Heart left ventricle (tissue), 16 donors: Measurements from ENCODE around the gene VSTM2L. TPM values are rescaled to one million over a fixed set of nuclear protein-coding genes. Genes with fewer than 3 reads are reported as not detected.

ENCODE experiments used
- ATAC-seq, 4 donors: fragments of 200-7000 bp; cut with Tn5 transposase; one replicate each; pipeline ENCODE4 v1.9.1; 2020 to 2022; ENCODE audit warnings: moderate library complexity in 4 of 4, mild to moderate bottlenecking in 3 of 4, moderate number of reproducible peaks in 1 of 4
- DNase-seq, 5 donors: peaks; one replicate each; pipeline ENCODE4 v3.0.0-alpha.2; 2020
- H3K27ac ChIP-seq, 12 donors: fragments of 200-600 bp; sonication (generic) in 4 of 12; one replicate each; pipeline versions ENCODE4 v1.5.0 to v1.8.0; 2016 to 2022; ENCODE audit warnings: mild to moderate bottlenecking in 2 of 12
- H3K27me3 ChIP-seq, 9 donors: fragments of 200-600 bp; sonication (generic) in 2 of 9; one replicate each; pipeline versions ENCODE4 v1.5.1 to v1.8.0; 2016 to 2022; ENCODE audit warnings: mild to moderate bottlenecking in 3 of 9
- H3K36me3 ChIP-seq, 9 donors: fragments of 200-600 bp; sonication (generic) in 2 of 9; one replicate each; pipeline versions ENCODE4 v1.5.0 to v1.8.0; 2018 to 2022; ENCODE audit warnings: mild to moderate bottlenecking in 2 of 9
- H3K4me1 ChIP-seq, 12 donors: fragments of 200-600 bp; sonication (generic) in 4 of 12; one replicate each; pipeline versions ENCODE4 v1.5.0 to v1.8.0; 2016 to 2022; ENCODE audit warnings: mild to moderate bottlenecking in 3 of 12
- H3K4me3 ChIP-seq, 12 donors: fragments of 200-600 bp; sonication (generic) in 4 of 12; one replicate each; pipeline versions ENCODE4 v1.5.0 to v1.8.0; 2017 to 2022; ENCODE audit warnings: mild to moderate bottlenecking in 9 of 12, moderate library complexity in 4 of 12
- H3K9me3 ChIP-seq, 12 donors: fragments of 200-600 bp; sonication (generic) in 4 of 12; one replicate each; pipeline versions ENCODE4 v1.5.0 to v1.8.0; 2016 to 2022; ENCODE audit warnings: mild to moderate bottlenecking in 1 of 12
- CTCF ChIP-seq, 12 donors: fragments of 200-600 bp; sonication (generic) in 4 of 12; IDR thresholded peaks; one replicate each; pipeline versions ENCODE4 v1.5.0 to v1.8.0; 2018 to 2022; ENCODE audit warnings: antibody characterized with exemption in 12 of 12, mild to moderate bottlenecking in 5 of 12
- POLR2A ChIP-seq, 2 donors: fragments of 450-650 bp; IDR thresholded peaks; one replicate each; pipeline ENCODE4 v1.6.1; 2017; ENCODE audit warnings: antibody characterized with exemption in 2 of 2, mild to moderate bottlenecking in 2 of 2, moderate library complexity in 2 of 2
- WGBS, 4 donors: extraction: QIAGEN DNeasy Blood & Tissue Kit in 2 of 4; methylation state at CpG; one replicate each; pipeline versions ENCODE4 v1.1.5 to v1.1.7; 2013 to 2018; 5-methylcytosine and 5-hydroxymethylcytosine counted together
- intact Hi-C, 10 donors: fragments of 100-400 bp; cut with DNase I; formaldehyde crosslinking; loops; one replicate each; pipeline versions ENCODE4 v1.11.1 to v1.14.2; 2022
- polyA plus RNA-seq, 2 donors: library from polyadenylated mRNA; stranded (reverse); fragments of 200-250 nt; gene quantifications; one replicate each; pipeline ENCODE4 v1.2.3, GENCODE V29; 2013
- total RNA-seq, 9 donors: library from RNA; depleted of rRNA in 2 of 9; stranded (reverse); fragments of >200 nt in 2 of 9; fragmentation: NEBNext Ultra II Directional in 3 of 9; extraction: Animal tissue kit (Norgen Biotek cat#: 25700) in 3 of 9; gene quantifications; one replicate each; pipeline versions ENCODE4 v1.1.0 to v1.2.4, GENCODE V29; 2016 to 2023
- donor health status: ischemic (EF 13 %, LVEDD 7.1; RV severe dilation, severe dysfunction).
- donor health status: healthy with polysubstance abuse.
- donor health status: DM: no; HTN: yes; CAD: no.
- donor health status: DM: no; HTN: no; CAD: no.
- donor health status: ischemic (EF 25% LVEDD 6.9; RV normal size, moderate dysfunction).
- donor health status: ischemic (EF 25% LVEDD 5.7; RV mildly dilated, moderate dysfunction).
- donor health status: healthy.
- donor health status: DM: yes; HTN: yes; CAD: no.
- donor health status: ischemic (EF 35%, LVEDD 5.7; RV mildly dilated, moderate dysfunction).
- donor health status: nonischemic (EF 11% LVEDD 7.7; RV severe dilation, severe dysfunction).
- donor health status: DM: yes; HTN: yes; CAD: no.
- donor health status: PGD.
- donor health status: ischemic (EF 29% LVEDD 5.4; RV normal size, mild dysfunction).
- donor health status: nonischemic (EF 23%, LVEDD 6.1; RV moderate dilation, normal function).

VSTM2L gene
- total and polyA plus RNA-seq, 11 donors: 3.7 to 49.5 (median 17.4) TPM

- intact Hi-C loops: no loop called here
- H3K36me3 ChIP-seq: no peaks in the 10 kb centered on the region
- no peaks in the 10 kb centered on the region for H3K4me1 ChIP-seq
- no peak overlapping the region for H3K27ac ChIP-seq
- no peaks in the 10 kb centered on the region for H3K27me3 ChIP-seq
- WGBS, 4 donors: 89 to 94% (median 92%) methylated on average over 11 of the region's 11 CpGs
- DNase-seq: no peak
- TF ChIP-seq CTCF (IDR thresholded peaks at IDR 0.05) (no peak), POLR2A (IDR thresholded peaks at IDR 0.05) (no peak)
- ATAC-seq: no peak
- H3K4me3 ChIP-seq: no peak overlapping the region
- H3K9me3 ChIP-seq: peaks cover 0 to 16% (median 2%) of the 10 kb centered on the region in 12 donors
These were observed 46.0 kb downstream of the VSTM2L start for GRCh38 chr20:37948956-37949355.

DNA sequence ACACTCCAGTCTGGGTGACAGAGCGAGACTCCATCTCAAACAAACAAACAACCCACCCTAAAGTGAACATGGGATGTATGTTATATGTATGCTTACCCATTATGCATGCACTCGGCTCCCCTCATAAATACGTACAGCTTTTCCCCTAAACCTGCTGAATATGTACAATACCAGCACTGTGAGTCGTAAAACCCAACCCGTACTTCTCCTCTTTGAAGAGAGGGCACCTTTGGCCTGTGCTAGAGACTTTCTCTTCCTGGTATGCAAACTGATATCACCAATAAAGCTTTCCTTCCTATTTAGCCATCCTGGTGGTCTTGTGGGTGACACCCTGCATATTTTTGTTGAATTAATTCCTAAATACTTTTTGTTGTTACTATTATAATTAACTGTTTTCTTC lies 51.3 kb downstream of the VSTM2L start:
- WGBS, 4 donors: 84 to 93% (median 88%) methylated on average over 5 of the region's 5 CpGs
- no peaks in the 10 kb centered on the region for H3K27me3 ChIP-seq
- DNase-seq (no peak), ATAC-seq (no peak)
- peaks cover 0 to 9% (median 0%) of the 10 kb centered on the region in 12 donors for H3K9me3 ChIP-seq
- H3K4me1 ChIP-seq: no peaks in the 10 kb centered on the region
- no peak overlapping the region for H3K4me3 ChIP-seq
- no peaks in the 10 kb centered on the region for H3K36me3 ChIP-seq
- TF ChIP-seq CTCF (IDR thresholded peaks at IDR 0.05) (no peak), POLR2A (IDR thresholded peaks at IDR 0.05) (no peak)
- H3K27ac ChIP-seq: no peak overlapping the region
- intact Hi-C loops: no loop called here

GRCh38 chr20:37954626-37955025 lies 51.7 kb downstream of the VSTM2L start:
- peaks cover 0 to 13% (median 0%) of the 10 kb centered on the region in 12 donors for H3K9me3 ChIP-seq
- intact Hi-C loops: no loop called here
- TF ChIP-seq POLR2A (IDR thresholded peaks at IDR 0.05) (no peak), CTCF (IDR thresholded peaks at IDR 0.05) (no peak)
- H3K36me3 ChIP-seq: no peaks in the 10 kb centered on the region
- no peaks in the 10 kb centered on the region for H3K27me3 ChIP-seq
- no peaks in the 10 kb centered on the region for H3K4me1 ChIP-seq
- no peak overlapping the region for H3K4me3 ChIP-seq
- 79 to 83% (median 82%) methylated on average over 14 of the region's 14 CpGs for WGBS, 4 donors
- DNase-seq (no peak), ATAC-seq (no peak)
- H3K27ac ChIP-seq: no peak overlapping the region

GRCh38 chr20:37955511-37955910 lies 52.6 kb downstream of the VSTM2L start:
- H3K4me3 ChIP-seq: no peak overlapping the region
- intact Hi-C loops: no loop called here
- DNase-seq (no peak), ATAC-seq (no peak)
- H3K27ac ChIP-seq: no peak overlapping the region
- no peaks in the 10 kb centered on the region for H3K27me3 ChIP-seq
- 84 to 89% (median 85%) methylated on average over 7 of the region's 7 CpGs for WGBS, 4 donors
- H3K4me1 ChIP-seq: no peaks in the 10 kb centered on the region
- no peaks in the 10 kb centered on the region for H3K36me3 ChIP-seq
- no peak for TF ChIP-seq POLR2A (IDR thresholded peaks at IDR 0.05)
- TF ChIP-seq CTCF (IDR thresholded peaks at IDR 0.05): no peak
- peaks cover 0 to 22% (median 0%) of the 10 kb centered on the region in 12 donors for H3K9me3 ChIP-seq
